H1 (cell line): ENCODE results near the gene TNS3. TPM values are rescaled to one million over a fixed set of nuclear protein-coding genes. Genes with fewer than 3 reads are reported as not detected.

ENCODE experiments used
- CTCF ChIA-PET: fragments of 300-600 bp; sonication (Branson Sonifier 250); formaldehyde crosslinking; loops from one replicate; lab custom pipeline; 2021; ENCODE audit not compliant: partially characterized antibody; lab: Charles Lee
- POLR2A ChIA-PET: fragments of 300-600 bp; sonication (Branson Sonifier 250); formaldehyde crosslinking; loops from one replicate; lab custom pipeline; 2021; ENCODE audit warnings: inconsistent platforms; ENCODE audit not compliant: partially characterized antibody; lab: Charles Lee
- DNase-seq, 2 experiments: peaks; one replicate each; pipeline versions ENCODE4 v3.0.0 to v3.0.0-alpha.2; 2010 to 2022; ENCODE audit warnings: low spot score in 2 of 2, low read depth in 1 of 2, mixed read lengths in 1 of 2
- FAIRE-seq: peaks from 2 replicates; lab custom pipeline; 2011; peaks lifted over from hg19 to GRCh38; lab: Jason Lieb, UNC
- H2AFZ ChIP-seq: 2 replicates; pipeline ENCODE4 v1.8.1; 2012; ENCODE audit warnings: low read length, inconsistent platforms
- H2AK5ac ChIP-seq: 2 replicates; pipeline ENCODE4 v1.6.1; 2013; ENCODE audit warnings: low read depth, low read length
- H2BK120ac ChIP-seq: replicated peaks from 2 replicates; pipeline ENCODE3; 2013; ENCODE audit warnings: low read depth, low read length, inconsistent platforms
- H2BK12ac ChIP-seq: 2 replicates; pipeline ENCODE4 v1.6.1; 2013; ENCODE audit warnings: low read depth, low read length
- H2BK15ac ChIP-seq: 2 replicates; pipeline ENCODE4 v1.6.1; 2013; ENCODE audit warnings: low read length
- H2BK20ac ChIP-seq: 2 replicates; pipeline ENCODE4 v1.6.1; 2013; ENCODE audit warnings: low read length
- H2BK5ac ChIP-seq: 2 replicates; pipeline ENCODE4 v1.6.1; 2013; ENCODE audit warnings: low read depth, low read length
- H3K14ac ChIP-seq: 2 replicates; pipeline ENCODE4 v1.6.1; 2013; ENCODE audit warnings: inconsistent platforms; ENCODE audit not compliant: insufficient read length
- H3K18ac ChIP-seq: 2 replicates; pipeline ENCODE4 v1.6.1; 2013; ENCODE audit warnings: low read length; ENCODE audit errors: extremely low read depth
- H3K23ac ChIP-seq: 2 replicates; pipeline ENCODE4 v1.6.1; 2013; ENCODE audit warnings: inconsistent platforms; ENCODE audit not compliant: insufficient read length
- H3K23me2 ChIP-seq: 2 replicates; pipeline ENCODE4 v1.6.1; 2013; ENCODE audit warnings: low read depth, low read length
- H3K27ac ChIP-seq: 2 replicates; pipeline ENCODE4 v1.6.1; 2011; ENCODE audit warnings: low read depth, low read length, inconsistent platforms
- H3K27me3 ChIP-seq, 4 experiments: replicated peaks in 1 of 4; 1 replicate in 1 of 4; 2 replicates in 3 of 4; pipeline versions ENCODE4 v1.6.1 to v1.8.1; 2011 to 2013; ENCODE audit warnings: low read length in 3 of 4, mild to moderate bottlenecking in 3 of 4, inconsistent platforms in 2 of 4, mixed read lengths in 2 of 4, moderate library complexity in 1 of 4; ENCODE audit not compliant: control insufficient read depth in 3 of 4, insufficient read depth in 3 of 4; ENCODE audit errors: extremely low read depth in 1 of 4
- H3K36me3 ChIP-seq, 4 experiments: 2 replicates each; pipeline versions ENCODE4 v1.6.1 to v1.8.1; 2011 to 2013; ENCODE audit warnings: mild to moderate bottlenecking in 4 of 4, low read length in 3 of 4, moderate library complexity in 2 of 4, control low read depth in 1 of 4, inconsistent platforms in 1 of 4; ENCODE audit not compliant: insufficient read depth in 4 of 4, control insufficient read depth in 2 of 4
- H3K4ac ChIP-seq: replicated peaks from 2 replicates; pipeline ENCODE3; 2013; ENCODE audit warnings: low read length, low read depth, mixed read lengths, inconsistent platforms; ENCODE audit not compliant: insufficient read length
- H3K4me1 ChIP-seq, 4 experiments: replicated peaks in 1 of 4; 1 replicate in 1 of 4; 2 replicates in 3 of 4; pipeline versions ENCODE4 v1.6.1 to v1.8.1; 2011 to 2013; ENCODE audit warnings: low read length in 3 of 4, inconsistent platforms in 2 of 4, mixed read lengths in 1 of 4; ENCODE audit not compliant: insufficient read depth in 4 of 4, control insufficient read depth in 3 of 4
- H3K4me2 ChIP-seq, 2 experiments: 2 replicates each; pipeline versions ENCODE4 v1.6.1 to v1.8.1; 2011 to 2013; ENCODE audit warnings: low read depth in 2 of 2, low read length in 2 of 2, control low read depth in 1 of 2, inconsistent platforms in 1 of 2, mild to moderate bottlenecking in 1 of 2; ENCODE audit not compliant: insufficient read depth in 1 of 2
- H3K4me3 ChIP-seq, 4 experiments: fragments of 200-600, 300-600 bp in 1 of 4; sonication (generic), shearing (Covaris generic), sonication (Bioruptor Twin) in 1 of 4; 2 replicates each; pipeline versions ENCODE4 v1.5.1 to v1.8.1; 2011 to 2016; ENCODE audit warnings: low read length in 4 of 4, low read depth in 3 of 4, control low read depth in 2 of 4, inconsistent platforms in 2 of 4, mild to moderate bottlenecking in 2 of 4, mixed read lengths in 1 of 4, moderate library complexity in 1 of 4; ENCODE audit not compliant: insufficient read depth in 2 of 4; ENCODE audit errors: extremely low read depth in 1 of 4
- H3K56ac ChIP-seq: replicated peaks from 2 replicates; pipeline ENCODE3; 2013; ENCODE audit warnings: low read depth, mild to moderate bottlenecking, mixed read lengths, low read length, inconsistent platforms; ENCODE audit not compliant: insufficient read length
- H3K79me1 ChIP-seq: 2 replicates; pipeline ENCODE4 v1.6.1; 2013; ENCODE audit warnings: low read depth, low read length, control low read depth
- H3K79me2 ChIP-seq, 2 experiments: 2 replicates each; pipeline versions ENCODE4 v1.6.1 to v1.8.1; 2012 to 2013; ENCODE audit warnings: low read length in 2 of 2, mild to moderate bottlenecking in 2 of 2, inconsistent platforms in 1 of 2; ENCODE audit not compliant: insufficient read depth in 2 of 2, control insufficient read depth in 1 of 2
- H3K9ac ChIP-seq, 4 experiments: replicated peaks in 1 of 4; 1 replicate in 1 of 4; 2 replicates in 3 of 4; pipeline versions ENCODE4 v1.6.1 to v1.8.1; 2011 to 2013; ENCODE audit warnings: low read depth in 3 of 4, low read length in 3 of 4, control low read depth in 2 of 4, mild to moderate bottlenecking in 2 of 4, moderate library complexity in 2 of 4, inconsistent platforms in 1 of 4; ENCODE audit errors: extremely low read depth in 1 of 4
- H3K9me3 ChIP-seq, 2 experiments: 2 replicates each; pipeline versions ENCODE4 v1.6.1 to v1.8.1; 2012 to 2013; ENCODE audit warnings: mild to moderate bottlenecking in 2 of 2, moderate library complexity in 2 of 2, control low read depth in 1 of 2, inconsistent platforms in 1 of 2, low read depth in 1 of 2, low read length in 1 of 2, mixed read lengths in 1 of 2; ENCODE audit not compliant: insufficient read depth in 2 of 2
- H4K20me1 ChIP-seq, 2 experiments: replicated peaks in 1 of 2; 2 replicates each; pipeline versions ENCODE3 to v1.8.1; 2011 to 2013; ENCODE audit warnings: inconsistent platforms in 2 of 2, low read length in 2 of 2, mild to moderate bottlenecking in 1 of 2; ENCODE audit not compliant: insufficient read depth in 2 of 2, control insufficient read depth in 1 of 2
- H4K5ac ChIP-seq: 2 replicates; pipeline ENCODE4 v1.6.1; 2013; ENCODE audit warnings: low read length, low read depth, mixed read lengths, inconsistent platforms; ENCODE audit not compliant: insufficient read length
- H4K8ac ChIP-seq: 2 replicates; pipeline ENCODE4 v1.8.0; 2013; ENCODE audit warnings: mild to moderate bottlenecking, moderate library complexity, low read length, inconsistent platforms; ENCODE audit not compliant: insufficient read depth; ENCODE audit errors: extremely low read depth
- H4K91ac ChIP-seq: replicated peaks from 2 replicates; pipeline ENCODE3; 2013; ENCODE audit warnings: low read length, mixed read lengths, inconsistent platforms; ENCODE audit not compliant: insufficient read length
- BRCA1 ChIP-seq: IDR thresholded peaks from 2 replicates; pipeline ENCODE4 v1.6.1; 2012; ENCODE audit warnings: low read depth, low read length, improper control_type of control experiment
- CEBPB ChIP-seq: IDR thresholded peaks from 2 replicates; pipeline ENCODE4 v1.6.1; 2012; ENCODE audit warnings: low read depth, low read length
- CTBP2 ChIP-seq: IDR thresholded peaks from 2 replicates; pipeline ENCODE4 v1.7.0; 2011; ENCODE audit warnings: borderline replicate concordance, mild to moderate bottlenecking, moderate library complexity, mixed read lengths, low read length; ENCODE audit not compliant: insufficient read depth, insufficient read length
- NRF1 ChIP-seq: IDR thresholded peaks from 2 replicates; pipeline ENCODE4 v1.6.1; 2011; ENCODE audit warnings: mild to moderate bottlenecking, low read depth, low read length, improper control_type of control experiment
- PHF8 ChIP-seq: fragments of 200-600 bp; sonication (generic); conservative IDR thresholded peaks from 2 replicates; pipeline ENCODE4 v1.7.1; 2012; ENCODE audit warnings: low read depth, mild to moderate bottlenecking, inconsistent platforms, low read length, moderate library complexity
- POLR2A ChIP-seq, 2 experiments: IDR thresholded peaks; 1 replicate in 1 of 2; 2 replicates in 1 of 2; pipeline ENCODE4 v1.6.1; 2011; ENCODE audit warnings: low read depth in 2 of 2, low read length in 2 of 2, mild to moderate bottlenecking in 2 of 2; ENCODE audit errors: control extremely low read depth in 1 of 2
- POU5F1 ChIP-seq: IDR thresholded peaks from 2 replicates; pipeline ENCODE4 v1.6.1; 2011; ENCODE audit warnings: low read depth, mild to moderate bottlenecking, low read length, moderate library complexity
- RAD21 ChIP-seq, 2 experiments: IDR thresholded peaks in 1 of 2; conservative IDR thresholded peaks in 1 of 2; 2 replicates each; pipeline ENCODE4 v1.6.1; 2011; ENCODE audit warnings: low read depth in 2 of 2, low read length in 2 of 2, improper control_type of control experiment in 1 of 2, inconsistent platforms in 1 of 2, mild to moderate bottlenecking in 1 of 2, moderate library complexity in 1 of 2
- RNF2 ChIP-seq: fragments of 200-900, 300-1000 bp; sonication (generic); IDR thresholded peaks from 2 replicates; pipeline ENCODE4 v1.7.1; 2016; ENCODE audit warnings: borderline replicate concordance, low read depth, mild to moderate bottlenecking, antibody characterized with exemption, low read length; ENCODE audit not compliant: poor library complexity, severe bottlenecking; ENCODE audit errors: missing control alignments
- SIN3A ChIP-seq, 2 experiments: IDR thresholded peaks in 1 of 2; conservative IDR thresholded peaks in 1 of 2; 2 replicates each; pipeline ENCODE4 v1.6.1; 2011 to 2012; ENCODE audit warnings: low read length in 2 of 2, improper control_type of control experiment in 1 of 2, low read depth in 1 of 2, mild to moderate bottlenecking in 1 of 2
- SIX5 ChIP-seq: IDR thresholded peaks from 2 replicates; pipeline ENCODE4 v1.6.1; 2011; ENCODE audit warnings: mild to moderate bottlenecking, low read depth, low read length
- SP2 ChIP-seq: IDR thresholded peaks from 2 replicates; pipeline ENCODE4 v1.6.1; 2012; ENCODE audit warnings: mild to moderate bottlenecking, low read length, inconsistent platforms
- SRF ChIP-seq: IDR thresholded peaks from 2 replicates; pipeline ENCODE4 v1.6.1; 2011; ENCODE audit warnings: mild to moderate bottlenecking, low read depth, low read length, moderate library complexity
- TBP ChIP-seq: IDR thresholded peaks from 2 replicates; pipeline ENCODE4 v1.6.1; 2011; ENCODE audit warnings: low read depth, low read length, improper control_type of control experiment
- WGBS, 2 experiments: shearing (Covaris generic) in 1 of 2; methylation state at CpG; one replicate each; pipeline versions ENCODE4 v1.1.6 to v1.1.7; 2013 to 2015; ENCODE audit warnings: low lambda C conversion rate in 2 of 2, mixed read lengths in 2 of 2, inconsistent platforms in 1 of 2, low coverage in 1 of 2, missing lambda C conversion rate in 1 of 2; ENCODE audit not compliant: insufficient replicate concordance in 2 of 2, insufficient coverage in 1 of 2, insufficient read length in 1 of 2; ENCODE audit errors: extremely low coverage in 1 of 2, missing lambda C conversion rate in 1 of 2; 5-methylcytosine and 5-hydroxymethylcytosine counted together
- polyA plus RNA-seq, 7 experiments: library from polyadenylated mRNA; depleted of rRNA in 3 of 7; stranded (reverse) in 5 of 7; unstranded in 2 of 7; fragments of >200 nt in 5 of 7; fragments of 200-250 nt in 2 of 7; gene quantifications; 1 replicate in 5 of 7; 2 replicates in 1 of 7; 4 replicates in 1 of 7; pipeline versions ENCODE4 v1.2.1 to v1.2.3, GENCODE V29; 2011 to 2013; ENCODE audit warnings: missing spikeins in 2 of 7, mixed read lengths in 2 of 7
- total RNA-seq: library from RNA; stranded (reverse); fragmentation: NEBNext Ultra II Directional; extraction: Animal tissue kit (Norgen Biotek cat#: 25700); gene quantifications from 2 replicates; pipeline ENCODE4 v1.2.1, GENCODE V29; 2021

The TNS3 gene
- total and polyA plus RNA-seq, 2 of the 8 experiments (the other 6 are each of a cell fraction or from before 2014, with no cell fraction given): 11.9 to 24.2 TPM

GRCh38 chr7:47529405-47529804 lies 52.5 kb downstream of the TNS3 start:
- DNase-seq (no peak), FAIRE-seq (no peak)
- CTCF ChIA-PET: no interaction called here
- no peak for TF ChIP-seq POU5F1
- no peak for TF ChIP-seq PHF8
- TF ChIP-seq NRF1: no peak
- TF ChIP-seq SIN3A (conservative IDR thresholded peaks at IDR 0.05 in 1 of 2, IDR thresholded peaks at IDR 0.05 in 1 of 2; ENCODE audit: low read depth in 1 of 2, low read length in 2 of 2): no peak
- no peak for TF ChIP-seq BRCA1
- TF ChIP-seq RNF2: no peak
- no peak for TF ChIP-seq RAD21 (IDR thresholded peaks at IDR 0.05 in 1 of 2, conservative IDR thresholded peaks at IDR 0.05 in 1 of 2; ENCODE audit: low read depth in 2 of 2, low read length in 2 of 2)
- no peak for TF ChIP-seq SRF
- no peak for TF ChIP-seq POLR2A (IDR thresholded peaks at IDR 0.05; ENCODE audit: control extremely low read depth in 1 of 2, low read depth in 2 of 2, low read length in 2 of 2)
- TF ChIP-seq CEBPB: no peak
- TF ChIP-seq SP2: no peak
- TF ChIP-seq SIX5: no peak
- TF ChIP-seq TBP: no peak
- no peak for TF ChIP-seq CTBP2

More at GRCh38 chr7:47529405-47529804, 52.5 kb downstream of the TNS3 start:
- H4K8ac ChIP-seq: no peak overlapping the region
- H3K4ac ChIP-seq: no peak overlapping the region
- H2BK12ac ChIP-seq: no peak overlapping the region
- H3K9ac ChIP-seq: no peak overlapping the region
- H3K79me1 ChIP-seq: peaks cover 7% of the 10 kb centered on the region
- H3K79me2 ChIP-seq: peaks cover 0 to 24% of the 10 kb centered on the region in 2 experiments; a peak in 2 of 4 replicates
- 91% methylated on average over 1 of the region's 1 CpG; no CpG with 5 or more reads in 1 of the 2 experiments for WGBS, 2 experiments
- no peak overlapping the region for H2AFZ ChIP-seq
- H3K4me1 ChIP-seq: peaks cover 0 to 3% (median 0%) of the 10 kb centered on the region in 4 experiments; a peak in 1 of 7 replicates
- peaks cover 0 to 7% of the 10 kb centered on the region in 2 experiments; a peak in 1 of 4 replicates for H3K9me3 ChIP-seq
- peaks cover 0 to 1% of the 10 kb centered on the region in 2 experiments for H4K20me1 ChIP-seq
- H3K14ac ChIP-seq: no peak overlapping the region
- H3K4me2 ChIP-seq: no peak overlapping the region
- H3K23me2 ChIP-seq: 0 out of 2 replicates have a peak, but pooled peaks cover 1% of the 10 kb centered on the region
- no peak overlapping the region for H4K5ac ChIP-seq
- H3K23ac ChIP-seq: no peak overlapping the region
- H2BK15ac ChIP-seq: no peak overlapping the region
- no peaks in the 10 kb centered on the region for H3K27me3 ChIP-seq
- H2AK5ac ChIP-seq: no peak overlapping the region
- no peak overlapping the region for H3K27ac ChIP-seq
- no peak overlapping the region for H3K18ac ChIP-seq
- peaks cover 0 to 3% (median 1%) of the 10 kb centered on the region in 4 experiments; a peak in 1 of 8 replicates for H3K36me3 ChIP-seq
- no peak overlapping the region for H3K56ac ChIP-seq
- no peak overlapping the region for H2BK120ac ChIP-seq
- H2BK5ac ChIP-seq: no peak overlapping the region
- POLR2A ChIA-PET: no interaction called here
- H3K4me3 ChIP-seq: no peak overlapping the region
- no peak overlapping the region for H2BK20ac ChIP-seq
- no peak overlapping the region for H4K91ac ChIP-seq
